ENCODE results near the gene USP24.

USP24 gene

GRCh38 chr1:55195521-55196233, 19.5 kb downstream of the USP24 start:
- no peak for DNase-seq

GRCh38 chr1:55194851-55195250, 20.3 kb downstream of the USP24 start:
- DNase-seq: no peak

DNA sequence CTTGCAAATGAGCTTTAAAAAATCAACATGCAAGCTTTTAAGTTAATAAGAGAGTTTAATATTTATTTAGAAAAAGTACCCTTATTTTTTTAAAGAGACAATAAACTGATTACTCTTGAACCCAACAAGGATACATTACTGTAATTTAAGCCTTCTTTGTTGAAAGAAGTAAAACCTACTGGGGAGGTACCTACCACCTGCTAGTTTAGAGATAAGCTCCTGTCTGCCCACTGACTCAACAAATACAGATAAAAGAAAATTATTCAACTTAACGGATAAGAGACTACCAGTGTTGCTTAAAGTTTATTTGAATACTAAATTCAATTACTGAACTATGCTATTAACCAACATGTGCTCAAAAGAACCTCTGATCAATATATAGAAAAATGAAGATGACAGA, 23.1 kb downstream of the USP24 start:
- peak; percentile 51 for DNase-seq

DNA sequence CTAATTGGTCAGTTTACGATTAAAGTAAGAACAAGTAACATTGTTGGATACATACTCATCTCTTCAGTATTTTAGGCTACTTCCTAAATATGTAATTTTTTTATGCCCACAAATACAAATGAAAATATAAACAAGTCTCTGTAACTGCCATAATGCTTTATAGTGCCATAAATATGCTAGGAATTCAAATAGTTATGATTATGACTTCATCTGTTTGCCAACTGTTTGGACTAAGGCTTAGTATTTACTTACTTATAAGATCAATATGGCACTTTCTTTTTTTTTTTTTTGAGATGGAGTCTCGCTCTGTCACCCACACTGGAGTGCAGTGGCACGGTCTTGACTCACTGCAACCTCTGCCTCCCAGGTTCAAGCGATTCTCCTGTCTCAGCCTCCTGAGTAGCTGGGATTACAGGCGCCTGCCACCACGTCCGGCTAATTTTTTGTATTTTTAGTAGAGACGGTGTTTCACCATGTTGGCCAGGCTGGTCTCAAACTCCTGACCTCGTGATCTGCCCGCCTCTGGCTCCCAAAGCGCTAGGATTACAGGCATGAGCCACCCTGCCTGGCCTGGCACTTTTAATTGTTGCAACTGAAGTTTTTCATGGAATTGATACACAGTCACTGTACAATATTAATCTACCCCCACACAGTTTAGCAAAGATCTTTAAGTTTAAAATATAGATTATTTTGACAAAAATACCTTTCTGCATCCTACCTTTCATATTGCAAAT, 23.8 kb downstream of the USP24 start:
- peak; percentile 83 for DNase-seq

GRCh38 chr1:55190109-55190508, 25.1 kb downstream of the USP24 start:
- no peak for DNase-seq

- DNase-seq: no peak
Measured at GRCh38 chr1:55188909-55189308, 26.3 kb downstream of the USP24 start.

- DNase-seq: no peak
Measured at GRCh38 chr1:55185832-55186231, 29.3 kb downstream of the USP24 start.

DNA sequence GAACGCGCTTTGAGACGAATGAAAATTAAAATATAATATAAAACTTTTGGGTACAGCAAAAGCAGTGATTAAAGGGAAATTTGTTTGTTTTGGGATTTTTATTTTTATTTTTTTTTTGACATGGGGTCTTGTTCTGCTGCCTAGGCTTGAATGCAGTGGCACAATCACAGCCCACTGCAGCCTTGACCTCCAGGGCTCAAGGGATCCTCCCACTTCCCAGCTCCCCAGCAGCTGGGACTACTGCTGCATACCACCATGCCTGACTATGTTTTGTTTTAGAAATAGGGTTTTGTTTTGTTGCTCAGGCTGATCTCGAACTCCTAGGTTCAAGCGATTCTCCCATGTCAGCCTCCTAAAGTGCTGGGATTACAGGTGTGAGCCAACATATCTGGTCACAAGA, 30.3 kb downstream of the USP24 start:
- DNase-seq: no peak

DNA sequence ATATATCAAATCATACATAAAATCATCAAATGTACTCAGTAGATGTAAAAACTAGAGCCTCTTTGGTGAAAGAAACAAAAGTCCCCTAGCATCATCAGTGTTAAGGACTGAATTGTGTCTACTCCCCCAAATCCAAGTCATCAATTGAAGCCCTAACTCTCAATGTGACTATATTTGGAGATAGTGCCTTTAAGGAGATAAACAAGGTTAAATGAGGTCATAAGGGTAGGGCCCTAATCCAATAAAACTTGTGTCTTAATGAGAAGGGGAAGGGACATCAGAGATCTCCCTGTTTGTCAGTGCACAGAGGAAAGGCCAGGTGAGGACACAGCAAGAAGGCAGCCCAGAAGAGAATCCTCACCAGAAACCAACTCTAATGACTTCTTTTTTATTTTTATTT, 33.5 kb downstream of the USP24 start:
- no peak for DNase-seq

- no peak for DNase-seq
Measured at GRCh38 chr1:55180075-55180670, 35.0 kb downstream of the USP24 start.

GRCh38 chr1:55179177-55179835, 35.9 kb downstream of the USP24 start:
- peak; percentile 19 for DNase-seq

GRCh38 chr1:55172687-55173086, 42.5 kb downstream of the USP24 start:
- DNase-seq: no peak

DNA sequence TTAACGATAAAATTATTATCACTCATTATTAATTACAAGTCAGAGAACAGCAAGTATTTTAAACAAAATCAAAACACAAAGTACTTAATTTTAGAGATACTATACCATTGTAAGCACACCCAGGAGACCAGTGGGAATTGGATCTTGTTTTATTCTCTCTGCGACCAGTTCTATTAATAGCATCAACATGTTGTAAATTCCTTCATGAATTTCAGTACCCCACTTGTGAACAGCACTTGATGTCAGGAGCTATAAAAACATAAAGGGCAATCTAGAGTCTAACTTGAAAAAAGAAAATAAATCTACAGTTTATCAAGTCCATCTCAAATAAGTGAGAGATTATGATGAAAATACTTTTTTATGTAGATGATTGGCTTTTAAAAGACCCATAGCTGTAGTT, 42.9 kb downstream of the USP24 start:
- no peak for DNase-seq

- DNase-seq: no peak
Measured at GRCh38 chr1:55171694-55172093, 43.5 kb downstream of the USP24 start.

GRCh38 chr1:55170426-55170825, 44.7 kb downstream of the USP24 start:
- no peak for DNase-seq

GRCh38 chr1:55169126-55169525, 46.0 kb downstream of the USP24 start:
- no peak for DNase-seq

DNA sequence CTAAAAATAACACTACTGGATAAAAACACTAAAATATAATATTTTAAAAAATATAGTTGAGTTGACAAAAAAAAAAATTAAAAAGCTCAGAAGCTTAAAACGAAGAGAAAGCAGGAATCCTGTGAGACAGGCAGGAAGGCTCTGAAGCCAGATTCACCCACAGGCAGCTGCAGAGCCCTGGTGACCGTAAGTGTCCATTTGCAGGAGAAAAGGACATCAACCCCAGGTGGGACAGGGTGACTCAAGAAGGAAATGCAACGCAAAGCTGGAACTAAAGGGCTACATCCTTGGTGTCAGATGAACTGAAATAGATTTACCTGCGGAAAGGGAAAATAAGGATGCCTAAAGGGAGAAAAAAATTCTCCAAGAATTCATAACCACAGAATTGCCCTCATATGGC, 46.8 kb downstream of the USP24 start:
- DNase-seq: no peak

GRCh38 chr1:55167224-55167871, 47.8 kb downstream of the USP24 start:
- no peak for DNase-seq

- no peak for DNase-seq
Measured at GRCh38 chr1:55164906-55165305, 50.3 kb downstream of the USP24 start.

DNA sequence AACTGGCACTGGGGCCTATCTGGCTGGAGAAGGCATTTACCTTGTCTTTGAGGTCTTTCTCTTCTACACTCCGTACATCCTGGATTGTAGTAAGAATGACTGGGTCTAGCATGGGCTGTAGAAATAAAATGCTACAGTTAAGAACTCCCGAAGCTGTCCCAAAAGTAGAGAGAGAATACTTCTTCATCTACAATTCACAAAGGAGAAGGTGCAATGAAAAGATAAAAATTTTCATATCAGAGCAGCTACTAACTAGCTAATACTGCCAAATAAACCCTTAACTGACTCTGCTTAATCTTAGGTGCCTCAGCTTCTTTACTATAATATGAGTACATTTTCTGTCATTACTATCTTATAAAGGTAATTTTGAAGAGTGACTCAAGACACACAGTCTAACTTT, 55.6 kb downstream of the USP24 start:
- DNase-seq: no peak

GRCh38 chr1:55156608-55157007, 58.6 kb downstream of the USP24 start:
- DNase-seq: no peak

DNA sequence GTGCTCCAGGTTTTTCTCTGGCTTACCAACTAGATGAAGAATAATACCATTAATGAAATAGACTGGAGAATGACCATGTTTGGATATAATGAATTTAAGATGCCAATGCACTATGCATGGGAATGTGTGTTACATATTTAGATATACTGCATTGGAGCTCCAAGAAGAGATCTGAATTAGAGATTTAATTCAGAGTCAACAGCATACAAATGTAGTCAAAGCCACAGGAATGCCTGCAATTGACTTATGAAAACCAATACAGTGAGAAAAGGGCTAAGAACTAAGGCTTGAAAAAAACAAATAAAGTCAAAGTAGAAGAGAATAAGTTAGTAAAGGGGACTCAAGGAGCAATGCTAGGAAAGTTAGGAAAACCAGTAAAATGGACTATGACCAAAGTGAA, 59.1 kb downstream of the USP24 start:
- no peak for DNase-seq

GRCh38 chr1:55155522-55155921, 59.6 kb downstream of the USP24 start:
- peak; percentile 82 for DNase-seq

All from DMS53 (cell line).